ENCODE data around the gene TBCD. TPM values are rescaled to one million over a fixed set of nuclear protein-coding genes. Genes with fewer than 3 reads are reported as not detected.

TBCD gene
- total RNA-seq, 1 donor from 2014 or later = 118 TPM

- no peak overlapping the region for H3K4me3 Mint-ChIP-seq (ENCODE audit: unreplicated experiment)
- no peak for DNase-seq
- peaks cover 8% of the 10 kb centered on the region for H3K9me3 Mint-ChIP-seq (ENCODE audit: unreplicated experiment)
- H3K27me3 Mint-ChIP-seq (ENCODE audit: unreplicated experiment) = peaks cover 12% of the 10 kb centered on the region
- H3K4me1 Mint-ChIP-seq (ENCODE audit: low read depth, unreplicated experiment) = peaks cover 46% of the 10 kb centered on the region
- H3K36me3 Mint-ChIP-seq (ENCODE audit: unreplicated experiment) = peaks cover 3% of the 10 kb centered on the region
- TF ChIP-seq, protein P1, sequence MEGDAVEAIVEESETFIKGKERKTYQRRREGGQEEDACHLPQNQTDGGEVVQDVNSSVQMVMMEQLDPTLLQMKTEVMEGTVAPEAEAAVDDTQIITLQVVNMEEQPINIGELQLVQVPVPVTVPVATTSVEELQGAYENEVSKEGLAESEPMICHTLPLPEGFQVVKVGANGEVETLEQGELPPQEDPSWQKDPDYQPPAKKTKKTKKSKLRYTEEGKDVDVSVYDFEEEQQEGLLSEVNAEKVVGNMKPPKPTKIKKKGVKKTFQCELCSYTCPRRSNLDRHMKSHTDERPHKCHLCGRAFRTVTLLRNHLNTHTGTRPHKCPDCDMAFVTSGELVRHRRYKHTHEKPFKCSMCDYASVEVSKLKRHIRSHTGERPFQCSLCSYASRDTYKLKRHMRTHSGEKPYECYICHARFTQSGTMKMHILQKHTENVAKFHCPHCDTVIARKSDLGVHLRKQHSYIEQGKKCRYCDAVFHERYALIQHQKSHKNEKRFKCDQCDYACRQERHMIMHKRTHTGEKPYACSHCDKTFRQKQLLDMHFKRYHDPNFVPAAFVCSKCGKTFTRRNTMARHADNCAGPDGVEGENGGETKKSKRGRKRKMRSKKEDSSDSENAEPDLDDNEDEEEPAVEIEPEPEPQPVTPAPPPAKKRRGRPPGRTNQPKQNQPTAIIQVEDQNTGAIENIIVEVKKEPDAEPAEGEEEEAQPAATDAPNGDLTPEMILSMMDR (IDR thresholded peaks at IDR 0.05; ENCODE audit: partially characterized antibody, unreplicated experiment) = no peak
- H3K27ac Mint-ChIP-seq (ENCODE audit: unreplicated experiment) = peak overlapping the region; percentile 65
These were observed 110.3 kb downstream of the TBCD start for GRCh38 chr17:82862191-82862590.

DNA sequence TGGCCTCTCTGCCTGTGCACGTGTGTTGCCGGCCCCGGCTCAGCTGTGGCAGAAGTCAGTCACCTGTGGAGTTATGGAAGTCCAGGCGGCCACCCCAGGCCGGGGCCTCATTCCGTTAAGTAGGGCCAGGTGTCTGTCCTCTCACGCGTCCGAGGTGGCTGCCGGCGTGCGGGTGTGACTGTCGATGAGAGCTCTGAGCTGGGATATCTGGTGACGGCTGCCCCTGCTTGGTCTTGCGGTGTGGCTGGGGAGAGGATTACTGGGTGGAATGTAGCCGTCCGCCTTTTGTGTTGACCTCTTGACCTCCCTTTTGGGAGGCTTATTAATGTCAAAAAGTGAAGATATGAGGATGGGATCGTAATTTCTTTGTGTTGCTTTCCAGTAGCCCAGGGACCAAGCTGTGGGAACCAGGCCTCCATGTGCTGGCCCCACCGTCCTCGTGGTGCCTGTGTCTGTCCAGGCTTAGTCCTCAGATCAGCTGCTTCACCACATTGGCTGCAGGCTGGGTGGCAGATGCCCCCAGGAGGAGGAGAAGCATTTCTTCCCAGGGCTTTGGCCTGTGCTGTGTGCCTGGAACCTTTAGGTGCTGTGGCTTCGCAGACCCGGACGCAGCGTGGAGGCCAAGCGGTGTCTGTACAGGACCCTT, 111.0 kb downstream of the TBCD start:
- Mint-ChIP-seq H3K9me3 (ENCODE audit: unreplicated experiment) (peaks cover 7% of the 10 kb centered on the region), H3K36me3 (ENCODE audit: unreplicated experiment) (no peaks in the 10 kb centered on the region), H3K4me1 (ENCODE audit: low read depth, unreplicated experiment) (peaks cover 52% of the 10 kb centered on the region), H3K27ac (ENCODE audit: unreplicated experiment) (peak overlapping the region; percentile 94), H3K4me3 (ENCODE audit: unreplicated experiment) (no peak overlapping the region), H3K27me3 (ENCODE audit: unreplicated experiment) (peaks cover 14% of the 10 kb centered on the region)
- TF ChIP-seq, protein P1 (IDR thresholded peaks at IDR 0.05; ENCODE audit: partially characterized antibody, unreplicated experiment) = no peak
- no peak for DNase-seq

GRCh38 chr17:82863383-82863940, 111.6 kb downstream of the TBCD start:
- no peaks in the 10 kb centered on the region for H3K36me3 Mint-ChIP-seq (ENCODE audit: unreplicated experiment)
- peak overlapping the region; percentile 71 for H3K4me3 Mint-ChIP-seq (ENCODE audit: unreplicated experiment)
- H3K27ac Mint-ChIP-seq (ENCODE audit: unreplicated experiment) = peak overlapping the region; percentile 94
- peaks cover 53% of the 10 kb centered on the region for H3K4me1 Mint-ChIP-seq (ENCODE audit: low read depth, unreplicated experiment)
- peaks cover 15% of the 10 kb centered on the region for H3K27me3 Mint-ChIP-seq (ENCODE audit: unreplicated experiment)
- DNase-seq = no peak
- TF ChIP-seq, protein P1 (IDR thresholded peaks at IDR 0.05; ENCODE audit: partially characterized antibody, unreplicated experiment) = no peak
- peaks cover 7% of the 10 kb centered on the region for H3K9me3 Mint-ChIP-seq (ENCODE audit: unreplicated experiment)

GRCh38 chr17:82863941-82864712, 112.3 kb downstream of the TBCD start:
- H3K36me3 Mint-ChIP-seq (ENCODE audit: unreplicated experiment) = no peaks in the 10 kb centered on the region
- H3K27me3 Mint-ChIP-seq (ENCODE audit: unreplicated experiment) = peaks cover 15% of the 10 kb centered on the region
- peak overlapping the region; percentile 71 for H3K4me3 Mint-ChIP-seq (ENCODE audit: unreplicated experiment)
- TF ChIP-seq, protein P1 (IDR thresholded peaks at IDR 0.05; ENCODE audit: partially characterized antibody, unreplicated experiment) = no peak
- H3K4me1 Mint-ChIP-seq (ENCODE audit: low read depth, unreplicated experiment) = peaks cover 58% of the 10 kb centered on the region
- H3K27ac Mint-ChIP-seq (ENCODE audit: unreplicated experiment) = peak overlapping the region; percentile 94
- peaks cover 7% of the 10 kb centered on the region for H3K9me3 Mint-ChIP-seq (ENCODE audit: unreplicated experiment)
- DNase-seq = no peak

All from glutamatergic neuron (in vitro differentiated cells).